Gastroesophageal sphincter (tissue), 3 donors: Measurements from ENCODE around the gene ELN.

ENCODE experiments used
- CTCF ChIP-seq, 4 experiments: fragments of 200-600 bp in 2 of 4; fragments of 450-650 bp in 2 of 4; sonication (generic) in 1 of 4; IDR thresholded peaks; one replicate each; pipeline ENCODE4 v1.5.1; 2017 to 2019; ENCODE audit warnings: antibody characterized with exemption in 4 of 4, mild to moderate bottlenecking in 2 of 4, moderate library complexity in 2 of 4
- EP300 ChIP-seq: sonication (generic); formaldehyde crosslinking; IDR thresholded peaks from one replicate; pipeline ENCODE4 v1.6.1; 2017; ENCODE audit warnings: antibody characterized with exemption, mild to moderate bottlenecking
- POLR2A ChIP-seq, 2 donors: fragments of 450-650 bp; IDR thresholded peaks; one replicate each; pipeline ENCODE4 v1.6.1; 2017; ENCODE audit warnings: antibody characterized with exemption in 2 of 2, mild to moderate bottlenecking in 2 of 2, moderate library complexity in 1 of 2

- TF ChIP-seq POLR2A (IDR thresholded peaks at IDR 0.05) (no peak), CTCF (IDR thresholded peaks at IDR 0.05) (no peak), EP300 (no peak)
These were observed 21.1 kb downstream of the ELN start for GRCh38 chr7:74048999-74049599.
